ENCODE data around the gene GNA14. TPM values are rescaled to one million over a fixed set of nuclear protein-coding genes. Genes with fewer than 3 reads are reported as not detected.

The GNA14 gene
- total and polyA plus RNA-seq, 2 of the 8 experiments (the other 6 are each of a cell fraction or from before 2014, with no cell fraction given): 3.4 to 6.3 TPM

DNA sequence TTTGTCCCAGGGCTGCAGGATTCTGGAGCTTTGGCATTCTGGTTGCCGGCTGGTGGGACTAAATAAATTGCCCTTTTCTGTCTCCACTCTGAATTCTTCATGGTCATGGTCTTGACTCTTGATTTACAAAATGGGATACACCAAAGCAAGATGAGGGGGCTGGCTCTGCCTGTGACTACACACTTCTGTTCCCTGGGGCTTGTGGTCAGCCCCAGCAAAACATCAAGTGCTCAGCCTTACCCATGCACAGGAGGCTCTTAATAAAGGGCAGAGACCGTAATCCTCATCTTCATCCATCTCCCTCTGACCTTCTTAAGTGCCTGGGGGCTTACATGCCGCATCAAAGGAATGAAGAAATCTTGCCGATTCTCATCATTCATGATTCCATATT lies 198.0 kb downstream of the GNA14 start:
- Histone ChIP-seq H4K5ac (ENCODE audit: insufficient read length, low read depth, low read length) (no peak overlapping the region), H2AFZ (ENCODE audit: low read length) (no peak overlapping the region), H2BK15ac (ENCODE audit: low read length) (no peak overlapping the region), H3K14ac (ENCODE audit: insufficient read length) (no peak overlapping the region), H3K4ac (replicated peaks; ENCODE audit: insufficient read length, low read depth, low read length) (no peak overlapping the region), H3K79me2 (ENCODE audit: control insufficient read depth in 1 of 2, insufficient read depth in 2 of 2, low read length in 2 of 2) (no peaks in the 10 kb centered on the region), H3K23me2 (ENCODE audit: low read depth, low read length) (peaks cover 2% of the 10 kb centered on the region; the same call in 1 of the 2 replicates), H3K23ac (ENCODE audit: insufficient read length) (no peak overlapping the region), H3K4me3 (ENCODE audit: extremely low read depth in 1 of 4, insufficient read depth in 2 of 4, low read depth in 3 of 4, low read length in 4 of 4) (no peak overlapping the region), H3K4me2 (ENCODE audit: insufficient read depth in 1 of 2, low read depth in 2 of 2, low read length in 2 of 2) (no peak overlapping the region), H4K8ac (ENCODE audit: extremely low read depth, insufficient read depth, low read length) (no peak overlapping the region), H4K91ac (replicated peaks; ENCODE audit: insufficient read length, low read length) (no peak overlapping the region), H3K36me3 (ENCODE audit: control insufficient read depth in 2 of 4, insufficient read depth in 4 of 4, low read length in 3 of 4) (no peaks in the 10 kb centered on the region), H3K9me3 (ENCODE audit: insufficient read depth in 2 of 2, low read depth in 1 of 2, low read length in 1 of 2) (no peaks in the 10 kb centered on the region), H2BK20ac (ENCODE audit: low read length) (no peak overlapping the region), H2BK5ac (ENCODE audit: low read depth, low read length) (no peak overlapping the region), H2BK120ac (replicated peaks; ENCODE audit: low read depth, low read length) (no peak overlapping the region), H3K27ac (ENCODE audit: low read depth, low read length) (no peak overlapping the region), H3K79me1 (ENCODE audit: low read depth, low read length) (no peaks in the 10 kb centered on the region), H3K9ac (replicated peaks in 1 of 4; ENCODE audit: extremely low read depth in 1 of 4, low read depth in 3 of 4, low read length in 3 of 4) (no peak overlapping the region), H3K56ac (replicated peaks; ENCODE audit: insufficient read length, low read depth, low read length) (no peak overlapping the region), H4K20me1 (replicated peaks in 1 of 2; ENCODE audit: control insufficient read depth in 1 of 2, insufficient read depth in 2 of 2, low read length in 2 of 2) (no peaks in the 10 kb centered on the region), H3K4me1 (replicated peaks in 1 of 4; ENCODE audit: control insufficient read depth in 3 of 4, insufficient read depth in 4 of 4, low read length in 3 of 4) (peaks cover 0 to 2% (median 0%) of the 10 kb centered on the region in 4 experiments; a peak in 1 of 7 replicates), H3K27me3 (replicated peaks in 1 of 4; ENCODE audit: control insufficient read depth in 3 of 4, extremely low read depth in 1 of 4, insufficient read depth in 3 of 4, low read length in 3 of 4) (no peaks in the 10 kb centered on the region), H2AK5ac (ENCODE audit: low read depth, low read length) (no peak overlapping the region), H2BK12ac (ENCODE audit: low read depth, low read length) (no peak overlapping the region), H3K18ac (ENCODE audit: extremely low read depth, low read length) (no peak overlapping the region)
- DNase-seq (ENCODE audit: low read depth in 1 of 2, low spot score in 2 of 2) (no peak), FAIRE-seq (no peak)
- POLR2A ChIA-PET (ENCODE audit: partially characterized antibody): no interaction called here
- CTCF ChIA-PET (ENCODE audit: partially characterized antibody): interaction anchor here (1.2 to 14.6 kb wide), 3 partner anchors 12 to 39 kb away, joined by 4 to 384 read pairs (median 5); no protein-coding TSS in a partner anchor
- TF ChIP-seq NANOG (IDR thresholded peaks at IDR 0.05; ENCODE audit: insufficient read depth, low read depth, low read length, poor library complexity, severe bottlenecking) (no peak), TBP (IDR thresholded peaks at IDR 0.05; ENCODE audit: low read depth, low read length) (no peak), ATF2 (IDR thresholded peaks at IDR 0.05; ENCODE audit: low read length) (no peak), EZH2 (IDR thresholded peaks at IDR 0.05; ENCODE audit: low read depth, low read length, severe bottlenecking) (no peak), CHD2 (IDR thresholded peaks at IDR 0.05; ENCODE audit: low read length) (no peak), USF2 (IDR thresholded peaks at IDR 0.05; ENCODE audit: low read length) (no peak)
- 96% methylated on average over 4 of the region's 4 CpGs; no CpG with 5 or more reads in 1 of the 2 experiments for WGBS, 2 experiments (ENCODE audit: extremely low coverage in 1 of 2, insufficient coverage in 1 of 2, insufficient read length in 1 of 2, insufficient replicate concordance in 2 of 2, low coverage in 1 of 2, low lambda C conversion rate in 2 of 2, missing lambda C conversion rate in 1 of 2)

Data from H1 (cell line).